Tibial artery (tissue), 4 donors: ENCODE measurements around the gene CACFD1.

Source experiments
- DNase-seq, 2 donors: peaks; one replicate each; pipeline ENCODE4 v3.0.0-alpha.2; 2019
- H3K27ac ChIP-seq, 2 donors: fragments of 200-600 bp; sonication (generic) in 1 of 2; 1 replicate in 1 of 2; 2 replicates in 1 of 2; pipeline ENCODE4 v1.5.1; 2018 to 2019; ENCODE audit warnings: mild to moderate bottlenecking in 1 of 2
- H3K27me3 ChIP-seq, 2 donors: fragments of 200-600 bp; sonication (generic) in 1 of 2; one replicate each; pipeline versions ENCODE4 v1.5.1 to v1.6.0; 2016 to 2019
- H3K36me3 ChIP-seq, 3 donors: fragments of 200-600 bp; sonication (generic) in 2 of 3; one replicate each; pipeline ENCODE4 v1.5.1; 2016 to 2019; ENCODE audit warnings: mild to moderate bottlenecking in 2 of 3
- H3K4me1 ChIP-seq, 4 donors: fragments of 200-600 bp; sonication (generic) in 2 of 4; 1 replicate in 3 of 4; 2 replicates in 1 of 4; pipeline ENCODE4 v1.5.1; 2016 to 2019
- H3K4me3 ChIP-seq, 2 donors: fragments of 200-600 bp; sonication (generic) in 1 of 2; 1 replicate in 1 of 2; 2 replicates in 1 of 2; pipeline ENCODE4 v1.5.1; 2018 to 2019; ENCODE audit warnings: mild to moderate bottlenecking in 2 of 2
- H3K9me3 ChIP-seq, 3 donors: fragments of 200-600 bp; sonication (generic) in 1 of 3; one replicate each; pipeline ENCODE4 v1.5.1; 2016 to 2019
- intact Hi-C: fragments of 100-400 bp; cut with DNase I; formaldehyde crosslinking; loops from one replicate; pipeline ENCODE4 v1.15.0; 2023; ENCODE audit warnings: low total_unique reads
- TF ChIP-seq, protein P1 (sequence below), 2 experiments: fragments of 200-600 bp in 1 of 2; fragments of 450-650 bp in 1 of 2; IDR thresholded peaks; one replicate each; pipeline ENCODE4 v1.5.1; 2017 to 2019; ENCODE audit warnings: antibody characterized with exemption in 2 of 2, mild to moderate bottlenecking in 1 of 2, moderate library complexity in 1 of 2

The CACFD1 gene

DNA sequence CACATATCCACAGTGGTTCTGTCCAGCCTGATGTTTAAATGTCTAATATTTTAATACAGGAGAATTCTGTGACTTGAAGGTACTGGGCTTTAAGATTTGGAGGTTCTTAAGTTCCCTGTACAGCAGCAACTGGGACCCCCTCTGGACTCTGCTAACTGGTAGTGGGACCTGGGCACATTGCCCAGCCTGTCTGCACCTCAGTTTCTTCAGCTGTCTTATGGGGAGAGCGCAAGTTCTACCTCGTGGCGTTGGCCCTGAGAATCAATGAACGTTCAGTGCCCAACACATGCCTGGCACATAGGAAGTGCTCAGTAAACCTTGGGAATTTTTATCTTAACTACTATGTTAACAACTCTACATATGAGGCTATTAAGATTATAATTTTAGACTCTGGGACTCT, 17.7 kb downstream of the CACFD1 start:
- DNase-seq = no peak
- Histone ChIP-seq H3K4me3 (no peak overlapping the region), H3K9me3 (no peaks in the 10 kb centered on the region), H3K27ac (no peak overlapping the region), H3K36me3 (no peaks in the 10 kb centered on the region), H3K27me3 (no peaks in the 10 kb centered on the region), H3K4me1 (peaks cover 0 to 23% (median 14%) of the 10 kb centered on the region in 4 donors)
- TF ChIP-seq, protein P1, sequence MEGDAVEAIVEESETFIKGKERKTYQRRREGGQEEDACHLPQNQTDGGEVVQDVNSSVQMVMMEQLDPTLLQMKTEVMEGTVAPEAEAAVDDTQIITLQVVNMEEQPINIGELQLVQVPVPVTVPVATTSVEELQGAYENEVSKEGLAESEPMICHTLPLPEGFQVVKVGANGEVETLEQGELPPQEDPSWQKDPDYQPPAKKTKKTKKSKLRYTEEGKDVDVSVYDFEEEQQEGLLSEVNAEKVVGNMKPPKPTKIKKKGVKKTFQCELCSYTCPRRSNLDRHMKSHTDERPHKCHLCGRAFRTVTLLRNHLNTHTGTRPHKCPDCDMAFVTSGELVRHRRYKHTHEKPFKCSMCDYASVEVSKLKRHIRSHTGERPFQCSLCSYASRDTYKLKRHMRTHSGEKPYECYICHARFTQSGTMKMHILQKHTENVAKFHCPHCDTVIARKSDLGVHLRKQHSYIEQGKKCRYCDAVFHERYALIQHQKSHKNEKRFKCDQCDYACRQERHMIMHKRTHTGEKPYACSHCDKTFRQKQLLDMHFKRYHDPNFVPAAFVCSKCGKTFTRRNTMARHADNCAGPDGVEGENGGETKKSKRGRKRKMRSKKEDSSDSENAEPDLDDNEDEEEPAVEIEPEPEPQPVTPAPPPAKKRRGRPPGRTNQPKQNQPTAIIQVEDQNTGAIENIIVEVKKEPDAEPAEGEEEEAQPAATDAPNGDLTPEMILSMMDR (IDR thresholded peaks at IDR 0.05) = no peak
- intact Hi-C loops = no loop called here

DNA sequence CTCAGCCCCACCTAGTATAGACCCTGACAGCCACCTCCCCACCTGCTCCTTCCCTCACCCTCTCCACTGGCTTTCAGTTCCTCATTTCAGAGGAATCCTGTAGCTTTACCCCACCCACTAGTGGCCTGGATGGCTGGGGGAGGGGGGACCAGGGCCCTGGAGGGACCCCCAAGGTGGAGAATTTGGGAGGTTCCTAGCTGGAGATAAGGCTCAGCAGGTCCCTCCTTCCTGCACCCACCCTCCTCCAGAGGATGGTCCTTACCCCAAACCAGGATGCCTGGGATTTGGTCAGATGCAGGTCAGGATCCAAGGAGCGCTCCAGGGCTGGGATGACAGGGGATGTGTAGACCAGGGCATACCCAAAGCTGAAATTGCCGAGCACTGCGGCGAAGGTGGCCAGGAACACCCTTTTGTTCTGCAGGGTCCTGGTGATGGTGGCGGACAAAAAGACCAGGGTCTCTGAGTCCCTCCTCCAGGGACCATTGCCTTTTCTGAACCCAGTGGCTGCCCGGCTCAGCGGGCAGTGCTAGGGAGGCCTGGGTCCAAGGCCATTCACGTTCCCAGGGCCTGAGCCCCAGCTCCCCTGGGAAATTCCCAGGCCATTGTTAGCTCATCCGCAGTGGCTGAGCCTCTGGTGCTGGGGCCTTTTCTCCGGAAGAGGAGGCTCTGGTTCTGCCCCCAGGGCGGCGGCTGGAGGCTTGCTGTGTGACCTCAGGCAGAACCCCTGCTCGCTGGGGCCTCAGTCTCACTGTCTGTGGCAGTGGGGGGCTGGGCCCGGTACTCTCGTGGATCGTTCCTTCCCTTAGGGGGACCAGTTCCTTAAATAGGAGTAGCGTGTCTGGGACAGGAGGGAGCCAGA, 18.4 kb downstream of the CACFD1 start:
- Histone ChIP-seq H3K4me1 (peaks cover 0 to 23% (median 14%) of the 10 kb centered on the region in 4 donors), H3K27me3 (no peaks in the 10 kb centered on the region), H3K9me3 (no peaks in the 10 kb centered on the region), H3K4me3 (peak overlapping the region; percentile 54 to 77), H3K27ac (peak overlapping the region; percentile 36 to 61), H3K36me3 (no peaks in the 10 kb centered on the region)
- DNase-seq = no peak
- intact Hi-C loops = no loop called here
- TF ChIP-seq, protein P1 (IDR thresholded peaks at IDR 0.05) = no peak

DNA sequence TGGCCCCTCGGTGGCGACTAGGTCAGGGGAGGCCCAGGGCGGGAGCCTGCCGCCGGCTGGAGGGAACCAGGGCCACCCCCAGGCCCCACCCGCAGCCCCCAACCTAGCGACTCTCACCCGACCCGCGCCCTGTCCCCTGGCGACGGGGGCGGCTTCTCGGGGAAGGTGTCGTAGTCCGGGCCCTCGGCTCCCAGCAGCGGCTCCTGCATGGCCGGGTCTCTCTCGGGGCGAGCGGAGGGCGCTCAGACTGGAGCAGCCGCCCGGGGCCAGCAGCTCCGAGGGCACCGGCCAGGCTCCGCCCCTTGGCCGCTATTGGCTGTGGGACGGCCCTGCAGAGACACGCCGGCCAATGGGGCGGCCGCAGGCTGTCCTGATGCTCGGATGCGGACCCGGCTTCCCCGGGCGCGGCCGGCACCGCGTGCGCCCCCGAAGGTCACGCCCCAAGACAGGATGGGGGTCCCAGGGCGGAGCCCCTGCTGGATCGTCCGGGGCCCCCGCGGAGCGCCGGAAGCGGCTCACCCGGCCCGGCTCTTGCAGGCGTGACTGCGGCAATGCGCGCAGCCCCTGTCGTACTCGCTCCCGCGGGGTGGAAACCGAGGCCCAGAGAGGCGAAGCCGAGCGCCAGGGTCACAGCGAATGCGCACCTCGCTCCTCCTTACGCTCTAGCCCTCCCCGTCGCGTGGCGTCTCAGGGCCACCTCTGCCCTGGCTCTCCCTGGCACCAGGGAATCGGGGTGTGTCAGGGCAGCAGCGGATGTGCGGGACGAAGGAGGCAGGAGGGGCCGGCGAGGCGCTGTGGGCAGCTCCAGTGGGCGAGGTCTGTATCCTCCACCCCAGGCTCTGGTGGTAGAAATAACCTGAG, 19.3 kb downstream of the CACFD1 start, which contains the start of gene SLC2A6:
SLC2A6 (minus strand) TSS at position 249 of the 861 bp plus-strand sequence; CDS start at position 209, 40 bp downstream.
- peaks cover 0 to 23% (median 14%) of the 10 kb centered on the region in 4 donors for H3K4me1 ChIP-seq
- peak within 1 kb of the TSS; percentile 54 to 77 for H3K4me3 ChIP-seq
- peak; percentile 80 to 90 for DNase-seq
- no peaks in the 10 kb centered on the region for H3K27me3 ChIP-seq
- intact Hi-C loops = no loop called here
- peak within 1 kb of the TSS; percentile 36 to 61 for H3K27ac ChIP-seq
- H3K36me3 ChIP-seq = no peaks in the 10 kb centered on the region
- H3K9me3 ChIP-seq = no peaks in the 10 kb centered on the region
- TF ChIP-seq, protein P1 (IDR thresholded peaks at IDR 0.05) = no peak

DNA sequence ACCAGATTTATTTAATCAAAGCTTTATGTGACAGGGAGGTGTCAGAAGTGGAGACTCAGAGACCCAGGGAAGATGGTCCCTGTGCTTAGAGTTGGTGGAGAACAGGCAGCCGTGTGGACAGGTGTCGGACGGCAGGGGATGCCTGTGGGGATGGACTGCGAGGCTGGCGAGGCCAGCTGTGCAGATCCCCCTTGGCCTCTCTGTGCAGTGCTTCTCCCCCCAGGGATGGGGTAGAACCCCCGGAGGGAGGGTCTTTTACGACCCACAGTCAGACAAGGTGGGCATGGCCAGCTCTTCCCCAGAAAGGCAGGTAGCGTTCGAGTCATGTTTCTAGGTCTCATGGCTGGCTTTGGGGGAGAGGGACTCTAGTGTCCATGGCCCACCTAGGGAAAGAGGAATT, 23.8 kb downstream of the CACFD1 start:
- Histone ChIP-seq H3K36me3 (no peaks in the 10 kb centered on the region), H3K4me1 (peaks cover 0 to 21% (median 9%) of the 10 kb centered on the region in 4 donors), H3K4me3 (no peak overlapping the region), H3K27me3 (peaks cover 0 to 34% of the 10 kb centered on the region in 2 donors), H3K9me3 (no peaks in the 10 kb centered on the region), H3K27ac (no peak overlapping the region)
- TF ChIP-seq, protein P1 (IDR thresholded peaks at IDR 0.05) = no peak
- no peak for DNase-seq
- intact Hi-C loops = loop anchor here (10.0 kb wide), 1 partner anchor 149 kb away; the partner anchor contains the start of gene SURF6

DNA sequence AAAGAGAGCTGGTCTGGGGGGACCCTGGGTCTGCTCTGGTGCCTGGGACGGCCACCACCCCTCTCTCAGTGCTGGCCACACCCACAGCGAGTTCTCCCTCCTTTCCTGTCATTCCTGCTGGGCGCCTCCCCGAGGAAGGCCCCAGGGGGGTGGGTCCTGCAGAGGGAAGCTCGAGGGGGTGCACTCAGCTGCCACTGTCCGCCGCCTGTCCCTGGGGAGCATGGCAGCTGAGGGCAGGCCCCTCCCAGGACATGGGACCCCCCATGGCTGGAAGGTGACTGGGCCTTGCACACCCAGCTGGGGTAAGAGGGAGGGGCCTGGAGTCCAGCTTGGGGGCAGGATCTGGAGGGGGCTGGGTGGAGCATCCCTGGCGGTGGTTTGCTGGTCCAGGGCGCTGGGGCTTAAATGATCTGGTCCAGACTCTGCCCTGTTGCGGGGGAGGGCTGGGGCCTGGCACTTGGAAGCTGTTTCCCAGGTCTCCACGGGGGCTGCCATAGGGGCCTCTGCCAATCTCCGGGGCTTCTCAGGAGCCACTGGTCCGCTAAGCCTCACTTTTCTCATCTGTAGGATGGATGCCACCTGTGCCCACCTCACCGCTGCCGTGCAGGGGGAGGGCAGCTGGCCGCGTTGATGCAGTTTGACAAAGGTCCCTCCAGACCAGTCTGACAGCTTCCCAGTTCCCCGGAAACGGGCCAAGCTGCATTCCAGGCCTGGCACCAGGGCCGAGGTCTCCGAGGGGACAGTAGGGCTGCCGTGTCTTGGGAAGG, 25.1 kb downstream of the CACFD1 start:
- no peak overlapping the region for H3K27ac ChIP-seq
- intact Hi-C loops = loop anchor here (1.0 to 10.0 kb wide), 3 partner anchors 77 to 303 kb away; partner anchors contain the start of gene SURF6
- no peak for DNase-seq

More for the DNA sequence above, 25.1 kb downstream of the CACFD1 start:
- Histone ChIP-seq H3K36me3 (no peaks in the 10 kb centered on the region), H3K4me1 (peaks cover 0 to 9% (median under 1%) of the 10 kb centered on the region in 4 donors), H3K4me3 (no peak overlapping the region), H3K9me3 (no peaks in the 10 kb centered on the region), H3K27me3 (peaks cover 0 to 34% of the 10 kb centered on the region in 2 donors)
- TF ChIP-seq, protein P1 (IDR thresholded peaks at IDR 0.05) = no peak
